Measurements from ENCODE around the gene DNASE2B. TPM values are rescaled to one million over a fixed set of nuclear protein-coding genes. Genes with fewer than 3 reads are reported as not detected.
A peak's percentile ranks its signal among the peaks of the same experiment; 100 is the strongest.

DNASE2B gene
- total RNA-seq, 1 experiment from 2014 or later = not detected

DNA sequence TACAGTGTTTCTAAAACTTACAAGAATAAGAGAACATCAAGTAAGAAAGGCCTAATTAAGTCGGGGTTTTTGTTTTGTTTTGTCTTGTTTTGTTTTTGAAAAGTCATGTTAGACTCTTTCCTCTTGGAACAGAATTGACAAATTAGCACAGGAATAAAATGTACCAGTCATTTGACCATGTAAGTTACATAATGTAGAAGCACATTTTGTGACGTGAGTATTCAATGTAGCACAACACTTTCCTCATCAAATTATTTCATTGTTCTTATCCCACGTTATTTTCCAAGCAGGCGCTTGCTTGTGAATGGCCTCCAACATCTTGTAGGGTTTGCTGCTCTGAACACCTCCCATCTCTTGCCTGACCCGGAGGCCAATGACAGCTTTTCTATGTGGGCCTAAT is 34.7 kb upstream of the DNASE2B start:
- intact Hi-C loops (cut with micrococcal nuclease; ENCODE audit: unreplicated experiment) = loop anchor here (10.0 kb wide), 1 partner anchor 89 kb away; no protein-coding TSS in a partner anchor
- Mint-ChIP-seq H3K4me1 (ENCODE audit: low read depth, unreplicated experiment) (peaks cover 31% of the 10 kb centered on the region), H3K9me3 (ENCODE audit: low read depth, unreplicated experiment) (peaks cover 4% of the 10 kb centered on the region)

GRCh38 chr1:84365225-84366221 is 32.8 kb upstream of the DNASE2B start:
- Mint-ChIP-seq H3K27ac (ENCODE audit: unreplicated experiment) (peak overlapping the region; percentile 89), H3K4me1 (ENCODE audit: low read depth, unreplicated experiment) (peaks cover 31% of the 10 kb centered on the region), H3K4me3 (ENCODE audit: low read depth, unreplicated experiment) (no peak overlapping the region), H3K36me3 (ENCODE audit: insufficient read depth, unreplicated experiment) (peaks cover 12% of the 10 kb centered on the region), H3K27me3 (ENCODE audit: unreplicated experiment) (no peaks in the 10 kb centered on the region), H3K9me3 (ENCODE audit: low read depth, unreplicated experiment) (peaks cover 9% of the 10 kb centered on the region)
- no TSS peak for BruUV-seq (replicated peaks)
- CTCF ChIA-PET = interaction anchor here (0.5 to 1.1 kb wide), 5 partner anchors 16 to 184 kb away, joined by 3 to 6 read pairs (median 5); no protein-coding TSS in a partner anchor
- no peak for TF ChIP-seq CTCF (IDR thresholded peaks at IDR 0.05; ENCODE audit: unreplicated experiment)
- intact Hi-C loops (cut with micrococcal nuclease; ENCODE audit: unreplicated experiment) = loop anchor here (5.0 to 10.0 kb wide), 4 partner anchors 63 to 223 kb away; partner anchors contain the start of genes PRKACB and SAMD13
- DNase-seq = peak; percentile 76

More for the DNA sequence above, 34.7 kb upstream of the DNASE2B start:
- no TSS peak for BruUV-seq (replicated peaks)
- no peak overlapping the region for H3K4me3 Mint-ChIP-seq (ENCODE audit: low read depth, unreplicated experiment)
- H3K27me3 Mint-ChIP-seq (ENCODE audit: unreplicated experiment) = no peaks in the 10 kb centered on the region
- TF ChIP-seq CTCF (IDR thresholded peaks at IDR 0.05; ENCODE audit: unreplicated experiment) = no peak
- peaks cover 12% of the 10 kb centered on the region for H3K36me3 Mint-ChIP-seq (ENCODE audit: insufficient read depth, unreplicated experiment)
- no peak for DNase-seq
- CTCF ChIA-PET = no interaction called here
- H3K27ac Mint-ChIP-seq (ENCODE audit: unreplicated experiment) = no peak overlapping the region

DNA sequence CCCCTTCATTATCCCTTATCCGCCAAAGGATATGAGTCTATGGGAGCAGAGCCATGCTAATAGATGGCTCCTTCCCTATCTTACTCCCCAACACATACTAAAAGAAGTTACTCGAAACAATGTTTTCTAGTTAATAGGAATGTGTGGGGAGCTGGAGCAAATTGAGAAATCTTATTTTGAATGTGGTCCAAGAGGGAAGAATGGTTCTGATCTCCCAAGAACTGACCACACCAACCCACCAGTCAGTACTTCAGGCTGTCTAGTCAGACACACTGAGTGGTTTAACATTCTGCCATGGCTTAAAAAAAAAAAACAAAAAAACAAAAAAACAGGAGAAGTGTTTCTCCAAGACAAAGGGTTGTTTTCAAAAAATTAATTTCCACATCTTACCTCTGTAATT is 31.5 kb upstream of the DNASE2B start:
- Mint-ChIP-seq H3K4me3 (ENCODE audit: low read depth, unreplicated experiment) (no peak overlapping the region), H3K36me3 (ENCODE audit: insufficient read depth, unreplicated experiment) (peaks cover 12% of the 10 kb centered on the region), H3K9me3 (ENCODE audit: low read depth, unreplicated experiment) (peaks cover 9% of the 10 kb centered on the region), H3K4me1 (ENCODE audit: low read depth, unreplicated experiment) (peaks cover 27% of the 10 kb centered on the region), H3K27ac (ENCODE audit: unreplicated experiment) (no peak overlapping the region), H3K27me3 (ENCODE audit: unreplicated experiment) (no peaks in the 10 kb centered on the region)
- CTCF ChIA-PET = interaction anchor here (0.7 kb wide), 1 partner anchor 20 kb away, joined by 3 read pairs; no protein-coding TSS in a partner anchor
- no TSS peak for BruUV-seq (replicated peaks)
- no peak for DNase-seq
- TF ChIP-seq CTCF (IDR thresholded peaks at IDR 0.05; ENCODE audit: unreplicated experiment) = no peak
- intact Hi-C loops (cut with micrococcal nuclease; ENCODE audit: unreplicated experiment) = loop anchor here (5.0 to 10.0 kb wide), 4 partner anchors 64 to 224 kb away; partner anchors contain the start of genes PRKACB and SAMD13

- Mint-ChIP-seq H3K36me3 (ENCODE audit: insufficient read depth, unreplicated experiment) (peaks cover 12% of the 10 kb centered on the region), H3K27me3 (ENCODE audit: unreplicated experiment) (no peaks in the 10 kb centered on the region), H3K27ac (ENCODE audit: unreplicated experiment) (no peak overlapping the region), H3K4me3 (ENCODE audit: low read depth, unreplicated experiment) (no peak overlapping the region), H3K4me1 (ENCODE audit: low read depth, unreplicated experiment) (peaks cover 23% of the 10 kb centered on the region), H3K9me3 (ENCODE audit: low read depth, unreplicated experiment) (peaks cover 9% of the 10 kb centered on the region)
- no peak for DNase-seq
- TF ChIP-seq CTCF (IDR thresholded peaks at IDR 0.05; ENCODE audit: unreplicated experiment) = no peak
- intact Hi-C loops (cut with micrococcal nuclease; ENCODE audit: unreplicated experiment) = loop anchor here (5.0 to 10.0 kb wide), 4 partner anchors 65 to 225 kb away; partner anchors contain the start of genes PRKACB and SAMD13
- CTCF ChIA-PET = interaction anchor here (0.7 kb wide), 1 partner anchor 19 kb away, joined by 3 read pairs; no protein-coding TSS in a partner anchor
- no TSS peak for BruUV-seq (replicated peaks)
These were observed 31.1 kb upstream of the DNASE2B start for GRCh38 chr1:84367219-84367618.

Data from Calu3 (cell line).